ENCODE results near the gene BMP8B.
A peak's percentile ranks its signal among the peaks of the same experiment; 100 is the strongest.

The BMP8B gene

DNA sequence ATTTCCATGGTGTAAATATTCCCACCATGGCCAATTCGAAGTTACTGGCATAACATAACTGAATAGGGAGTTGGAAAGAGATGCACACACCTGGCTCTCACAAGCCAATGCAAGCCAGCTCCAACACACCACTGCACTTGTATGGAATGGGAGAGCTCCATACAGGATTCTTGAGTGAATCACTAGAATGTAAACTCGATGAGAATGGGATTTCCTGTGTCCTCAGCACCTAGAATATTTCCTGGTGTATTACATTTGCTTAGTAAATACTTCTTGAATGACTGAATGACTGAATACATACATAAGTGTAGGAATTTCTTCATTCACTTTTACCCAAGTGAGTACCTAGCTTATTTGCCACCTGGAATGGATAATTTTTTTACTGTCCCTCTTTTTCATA is 66.2 kb downstream of the BMP8B start:
- no peak for ATAC-seq
- DNase-seq, result no peak

DNA sequence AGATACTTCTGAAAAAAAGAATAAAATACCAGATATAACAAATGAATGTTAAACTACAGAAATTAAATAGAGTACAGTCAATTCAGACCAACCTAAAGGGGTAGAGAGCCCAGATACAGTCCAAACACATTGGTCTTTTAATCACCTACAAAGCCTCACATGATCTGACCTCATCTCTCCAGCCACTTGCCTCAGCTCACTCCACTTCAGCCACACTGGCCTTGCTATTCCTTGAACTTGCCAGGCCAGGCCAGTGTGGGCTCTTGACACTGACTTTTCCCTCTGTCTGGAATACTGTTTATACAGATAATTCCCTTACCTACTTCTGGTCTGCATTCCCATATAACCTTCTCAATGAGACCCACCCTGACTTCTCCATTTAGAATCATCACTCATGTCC is 67.0 kb downstream of the BMP8B start:
- ATAC-seq (no peak), DNase-seq (no peak)

- DNase-seq, result no peak
- peak; percentile 55 for ATAC-seq
Measured at GRCh38 chr1:39720094-39720999, 68.3 kb downstream of the BMP8B start.

GRCh38 chr1:39717809-39718208 is 70.9 kb downstream of the BMP8B start:
- ATAC-seq (no peak), DNase-seq (no peak)

GRCh38 chr1:39713557-39713956 is 75.1 kb downstream of the BMP8B start:
- DNase-seq, result no peak
- ATAC-seq, result no peak

DNA sequence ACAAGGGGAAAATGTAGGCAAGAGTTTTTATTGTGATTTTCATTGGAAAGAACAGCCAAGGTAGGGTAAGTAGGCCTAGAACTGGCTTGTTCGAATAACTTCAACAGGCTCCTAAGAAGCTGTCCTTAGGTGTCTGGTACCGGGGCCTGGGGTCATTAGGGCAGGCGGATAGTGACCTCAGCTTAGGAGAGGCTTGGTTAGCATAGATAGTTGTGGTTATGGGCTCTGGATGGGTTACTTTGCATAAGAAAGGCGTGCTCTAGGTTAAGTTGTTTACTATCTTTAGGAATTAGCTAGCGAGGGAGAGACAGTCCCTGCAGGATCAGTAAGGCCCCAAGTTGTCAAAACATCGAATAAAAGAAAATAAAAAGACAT is 76.7 kb downstream of the BMP8B start:
- ATAC-seq (no peak), DNase-seq (no peak)

GRCh38 chr1:39711104-39711965 is 77.3 kb downstream of the BMP8B start:
- no peak for DNase-seq
- no peak for ATAC-seq

- ATAC-seq (no peak), DNase-seq (no peak)
Measured at GRCh38 chr1:39707506-39707905, 81.2 kb downstream of the BMP8B start.

Measured in stimulated activated naive CD8-positive, alpha-beta T cell treated with anti-CD3 and anti-CD28 coated beads, Interleukin-15, Interleukin-2, amounts not matched to agents 100 U/mL and 50 U/mL, for 24 hours (primary cell).